Hepatocyte (in vitro differentiated cells): ENCODE measurements around the gene FN1. TPM values are rescaled to one million over a fixed set of nuclear protein-coding genes. Genes with fewer than 3 reads are reported as not detected.
A peak's percentile ranks its signal among the peaks of the same experiment; 100 is the strongest.

Experiments used
- DNase-seq: peaks from one replicate; pipeline ENCODE4 v3.0.0-alpha.2; 2016; ENCODE audit warnings: low spot score
- H2AFZ ChIP-seq: fragments of 200-600 bp; sonication (generic); 2 replicates; pipeline ENCODE4 v1.6.0; 2016; ENCODE audit warnings: antibody characterized with exemption, mild to moderate bottlenecking
- H3K27ac ChIP-seq: fragments of 200-600 bp; sonication (generic); 2 replicates; pipeline ENCODE4 v1.5.1; 2016; ENCODE audit warnings: mild to moderate bottlenecking
- H3K27me3 ChIP-seq: fragments of 200-600 bp; sonication (generic); 2 replicates; pipeline ENCODE4 v1.6.1; 2016
- H3K36me3 ChIP-seq: fragments of 200-600 bp; sonication (generic); replicated peaks from 2 replicates; pipeline ENCODE4 v1.5.1; 2016; ENCODE audit warnings: low read depth; ENCODE audit not compliant: insufficient read depth
- H3K4me1 ChIP-seq: fragments of 200-600 bp; sonication (generic); 2 replicates; pipeline ENCODE4 v1.5.1; 2016; ENCODE audit warnings: mild to moderate bottlenecking, moderate library complexity; ENCODE audit not compliant: insufficient read depth
- H3K4me2 ChIP-seq: fragments of 200-600 bp; sonication (generic); 2 replicates; pipeline ENCODE4 v1.6.0; 2016
- H3K4me3 ChIP-seq: fragments of 200-600 bp; sonication (generic); 2 replicates; pipeline ENCODE4 v1.5.1; 2016; ENCODE audit warnings: mild to moderate bottlenecking
- H3K79me2 ChIP-seq: fragments of 200-600 bp; sonication (generic); 2 replicates; pipeline ENCODE4 v1.6.0; 2017; ENCODE audit warnings: mild to moderate bottlenecking
- H3K9me2 ChIP-seq: fragments of 200-600 bp; sonication (generic); replicated peaks from 2 replicates; pipeline ENCODE4 v1.6.0; 2017; ENCODE audit warnings: mild to moderate bottlenecking; ENCODE audit not compliant: insufficient read depth
- H3K9me3 ChIP-seq: fragments of 200-600 bp; sonication (generic); 2 replicates; pipeline ENCODE4 v1.5.1; 2016; ENCODE audit warnings: low read depth, mild to moderate bottlenecking
- H4K20me1 ChIP-seq: fragments of 200-600 bp; sonication (generic); 2 replicates; pipeline ENCODE4 v1.6.0; 2016; ENCODE audit warnings: mild to moderate bottlenecking; ENCODE audit not compliant: insufficient read depth, poor library complexity, severe bottlenecking
- CTCF ChIP-seq: fragments of 200-600 bp; sonication (generic); IDR thresholded peaks from 2 replicates; pipeline ENCODE4 v1.5.1; 2016; ENCODE audit warnings: antibody characterized with exemption, mild to moderate bottlenecking; ENCODE audit not compliant: poor library complexity
- EZH2 ChIP-seq: fragments of 200-600 bp; sonication (generic); IDR thresholded peaks from 2 replicates; pipeline ENCODE4 v1.6.1; 2016; ENCODE audit warnings: antibody characterized with exemption, mild to moderate bottlenecking, borderline replicate concordance
- EZH2phosphoT487 ChIP-seq: fragments of 200-600 bp; sonication (generic); IDR thresholded peaks from one replicate; pipeline ENCODE4 v1.6.1; 2018; ENCODE audit warnings: antibody characterized with exemption, mild to moderate bottlenecking, low read depth, moderate library complexity; ENCODE audit not compliant: unreplicated experiment, severe bottlenecking
- WGBS: methylation state at CpG from one replicate; pipeline ENCODE4 v1.1.6; 2016; ENCODE audit warnings: low lambda C conversion rate; ENCODE audit errors: missing lambda C conversion rate; 5-methylcytosine and 5-hydroxymethylcytosine counted together
- polyA plus RNA-seq: library from polyadenylated mRNA; unstranded; fragments of >200 nt; fragmentation: Nextera tagmentation; extraction: Ambion mirVana; gene quantifications from 2 replicates; pipeline ENCODE4 v1.2.1, GENCODE V29; 2016
- total RNA-seq: library from RNA; depleted of rRNA; stranded (reverse); fragments of >200 nt; gene quantifications from 2 replicates; pipeline ENCODE4 v1.2.3, GENCODE V29; 2014

The FN1 gene
- total and polyA plus RNA-seq, 2 experiments from 2014 or later = 1,650 to 3,020 TPM

GRCh38 chr2:215431778-215432758 is 3.8 kb downstream of the FN1 start:
- Histone ChIP-seq H3K4me3 (no peak overlapping the region), H3K27me3 (no peaks in the 10 kb centered on the region), H3K79me2 (peaks cover 44% of the 10 kb centered on the region), H3K9me3 (no peaks in the 10 kb centered on the region), H4K20me1 (no peaks in the 10 kb centered on the region), H3K27ac (peak overlapping the region; percentile 86), H3K9me2 (no peaks in the 10 kb centered on the region), H3K36me3 (no peaks in the 10 kb centered on the region), H3K4me2 (peak overlapping the region; percentile 79), H3K4me1 (peaks cover 24% of the 10 kb centered on the region), H2AFZ (no peak overlapping the region)
- 77% methylated on average over 7 of the region's 7 CpGs for WGBS
- DNase-seq = no peak
- no peak for TF ChIP-seq CTCF
- TF ChIP-seq EZH2phosphoT487 = no peak
- TF ChIP-seq EZH2 = no peak

GRCh38 chr2:215431290-215431689 is 4.6 kb downstream of the FN1 start:
- Histone ChIP-seq H3K27ac (peak overlapping the region; percentile 2), H3K79me2 (peaks cover 48% of the 10 kb centered on the region), H3K4me3 (no peak overlapping the region), H3K9me2 (no peaks in the 10 kb centered on the region), H3K27me3 (no peaks in the 10 kb centered on the region), H3K4me1 (peaks cover 24% of the 10 kb centered on the region), H2AFZ (no peak overlapping the region), H3K36me3 (no peaks in the 10 kb centered on the region), H4K20me1 (no peaks in the 10 kb centered on the region), H3K9me3 (no peaks in the 10 kb centered on the region), H3K4me2 (peak overlapping the region; percentile 79)
- DNase-seq = no peak
- WGBS = 50% methylated on average over 2 of the region's 2 CpGs
- no peak for TF ChIP-seq EZH2phosphoT487
- TF ChIP-seq CTCF = no peak
- no peak for TF ChIP-seq EZH2

- Histone ChIP-seq H3K9me2 (no peaks in the 10 kb centered on the region), H3K27me3 (no peaks in the 10 kb centered on the region), H4K20me1 (no peaks in the 10 kb centered on the region), H3K79me2 (peaks cover 47% of the 10 kb centered on the region), H3K4me1 (peaks cover 24% of the 10 kb centered on the region), H3K9me3 (no peaks in the 10 kb centered on the region), H3K27ac (peak overlapping the region; percentile 2), H2AFZ (no peak overlapping the region), H3K4me3 (no peak overlapping the region), H3K4me2 (peak overlapping the region; percentile 79), H3K36me3 (no peaks in the 10 kb centered on the region)
- TF ChIP-seq CTCF = no peak
- TF ChIP-seq EZH2phosphoT487 = no peak
- no peak for TF ChIP-seq EZH2
- no peak for DNase-seq
- 73% methylated on average over 6 of the region's 6 CpGs for WGBS
These were observed 5.2 kb downstream of the FN1 start for GRCh38 chr2:215430528-215431187.
